ENCODE results near the gene CHST15.
"Not testable (repeated sequence)": the region's sequence is repeated elsewhere in the genome, so short reads cannot be mapped to it uniquely, and the experiment has no call there.

CHST15 gene

DNA sequence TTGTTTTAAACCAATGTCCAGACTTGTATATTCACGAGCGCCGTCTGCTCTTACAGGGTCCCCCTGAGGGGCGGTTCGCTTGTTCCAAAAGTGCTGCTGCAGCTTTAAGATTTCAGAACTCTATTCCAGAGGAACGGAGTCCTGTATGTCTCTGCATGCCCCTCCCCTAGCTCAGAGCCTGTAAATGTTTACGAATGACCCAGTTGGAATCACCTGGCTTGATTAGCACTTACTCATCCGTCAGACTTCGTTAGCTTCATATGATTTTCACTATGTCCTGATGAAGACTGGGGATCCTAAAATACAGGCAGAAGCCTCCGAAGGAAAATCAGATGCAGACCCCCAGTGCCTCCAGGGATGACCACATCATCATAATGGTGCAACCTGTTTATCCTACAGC is 4.5 kb upstream of the CHST15 start:
- H3K9me3 Mint-ChIP-seq: peaks cover 4% of the 10 kb centered on the region
- H3K4me3 Mint-ChIP-seq: no peak overlapping the region
- H3K36me3 Mint-ChIP-seq (ENCODE audit: low read depth): peaks cover 6% of the 10 kb centered on the region
- peaks cover 7% of the 10 kb centered on the region for H3K4me1 Mint-ChIP-seq (ENCODE audit: low read depth)
- H3K27me3 Mint-ChIP-seq: peaks cover 22% of the 10 kb centered on the region
- H3K27ac Mint-ChIP-seq: no peak overlapping the region

- H3K27ac Mint-ChIP-seq: no peak overlapping the region
- H3K4me3 Mint-ChIP-seq: no peak overlapping the region
- H3K4me1 Mint-ChIP-seq (ENCODE audit: low read depth): peaks cover 7% of the 10 kb centered on the region
- peaks cover 4% of the 10 kb centered on the region for H3K9me3 Mint-ChIP-seq
- peaks cover 25% of the 10 kb centered on the region for H3K27me3 Mint-ChIP-seq
- peaks cover 6% of the 10 kb centered on the region for H3K36me3 Mint-ChIP-seq (ENCODE audit: low read depth)
These were observed 3.1 kb upstream of the CHST15 start for GRCh38 chr10:124096494-124096893.

DNA sequence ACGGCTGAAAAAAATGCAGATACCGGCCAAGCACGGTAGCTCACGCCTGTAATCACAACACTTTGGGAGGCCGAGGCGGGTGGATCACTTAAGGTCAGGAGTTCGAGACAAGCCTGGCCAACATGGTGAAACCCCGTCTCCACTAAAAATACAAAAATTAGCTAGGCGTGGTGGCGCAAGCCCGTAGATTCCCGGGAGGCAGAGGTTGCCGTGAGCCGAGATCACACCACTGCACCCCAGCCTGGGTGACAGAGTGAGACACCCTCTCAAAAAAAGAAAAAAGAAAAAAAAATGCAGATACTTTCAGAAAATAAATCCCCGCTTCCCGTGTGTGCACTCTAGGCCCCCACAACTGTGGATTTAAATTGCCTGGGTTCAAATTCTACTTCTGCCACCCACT is 2.4 kb upstream of the CHST15 start:
- H3K27ac Mint-ChIP-seq; H3K36me3 Mint-ChIP-seq (ENCODE audit: low read depth); H3K9me3 Mint-ChIP-seq; H3K4me1 Mint-ChIP-seq (ENCODE audit: low read depth); H3K4me3 Mint-ChIP-seq: not testable (repeated sequence)
- peaks cover 30% of the 10 kb centered on the region for H3K27me3 Mint-ChIP-seq

DNA sequence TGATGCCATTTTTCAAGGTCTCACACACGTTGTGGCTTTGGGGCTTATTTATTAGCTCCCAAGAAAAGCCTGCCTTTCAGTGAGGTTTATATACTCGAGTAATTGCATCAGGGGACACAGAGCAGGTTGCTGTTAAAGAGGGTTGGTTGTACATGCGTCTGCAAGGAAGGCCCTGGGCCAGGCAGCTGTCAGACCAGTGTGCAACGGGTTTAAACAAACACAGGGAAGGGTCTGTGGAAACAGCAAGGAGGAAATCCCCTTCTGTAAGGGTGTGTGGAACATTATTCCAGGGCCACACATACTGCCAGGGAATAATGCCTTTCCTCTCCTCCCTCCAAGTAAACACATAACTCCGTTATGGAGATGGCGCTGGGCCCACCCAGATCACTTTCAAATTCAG is 1.7 kb upstream of the CHST15 start:
- no peaks in the 10 kb centered on the region for H3K9me3 Mint-ChIP-seq
- no peak overlapping the region for H3K4me3 Mint-ChIP-seq
- no peak overlapping the region for H3K27ac Mint-ChIP-seq
- H3K36me3 Mint-ChIP-seq (ENCODE audit: low read depth): no peaks in the 10 kb centered on the region
- peaks cover 4% of the 10 kb centered on the region for H3K4me1 Mint-ChIP-seq (ENCODE audit: low read depth)
- peaks cover 37% of the 10 kb centered on the region for H3K27me3 Mint-ChIP-seq

DNA sequence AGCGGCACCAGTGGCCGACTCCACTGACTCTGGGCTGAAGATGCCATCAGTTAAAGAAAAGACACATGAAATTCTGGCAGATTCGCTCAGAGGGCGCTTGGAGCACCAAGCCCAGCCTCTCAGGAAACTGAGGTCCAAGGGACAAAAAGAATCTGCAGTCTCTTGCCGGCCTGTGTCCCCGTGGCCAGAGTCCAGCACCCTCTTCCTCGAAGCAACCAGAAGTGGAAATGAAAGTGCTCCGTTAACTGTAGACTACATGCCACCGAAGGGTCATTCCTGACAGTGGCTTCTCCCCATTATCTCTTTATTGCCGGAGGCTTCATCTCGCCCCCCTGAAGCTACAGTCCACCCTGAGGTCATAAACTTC is 1.0 kb upstream of the CHST15 start:
- H3K4me1 Mint-ChIP-seq (ENCODE audit: low read depth): peaks cover 4% of the 10 kb centered on the region
- H3K9me3 Mint-ChIP-seq: no peaks in the 10 kb centered on the region
- peaks cover 43% of the 10 kb centered on the region for H3K27me3 Mint-ChIP-seq
- H3K4me3 Mint-ChIP-seq: peak overlapping the region; percentile 41
- H3K36me3 Mint-ChIP-seq (ENCODE audit: low read depth): no peaks in the 10 kb centered on the region
- no peak overlapping the region for H3K27ac Mint-ChIP-seq

GRCh38 chr10:124093774-124094418 is 498 bp upstream of the CHST15 start:
- H3K4me1 Mint-ChIP-seq (ENCODE audit: low read depth); H3K9me3 Mint-ChIP-seq; H3K27ac Mint-ChIP-seq; H3K36me3 Mint-ChIP-seq (ENCODE audit: low read depth): not testable (repeated sequence)
- peak overlapping the region; percentile 35 for H3K4me3 Mint-ChIP-seq
- H3K27me3 Mint-ChIP-seq: peaks cover 44% of the 10 kb centered on the region

GRCh38 chr10:124092250-124092859 is 1.0 kb downstream of the CHST15 start:
- H3K36me3 Mint-ChIP-seq (ENCODE audit: low read depth): no peaks in the 10 kb centered on the region
- H3K4me1 Mint-ChIP-seq (ENCODE audit: low read depth): peaks cover 4% of the 10 kb centered on the region
- H3K9me3 Mint-ChIP-seq: no peaks in the 10 kb centered on the region

DNA sequence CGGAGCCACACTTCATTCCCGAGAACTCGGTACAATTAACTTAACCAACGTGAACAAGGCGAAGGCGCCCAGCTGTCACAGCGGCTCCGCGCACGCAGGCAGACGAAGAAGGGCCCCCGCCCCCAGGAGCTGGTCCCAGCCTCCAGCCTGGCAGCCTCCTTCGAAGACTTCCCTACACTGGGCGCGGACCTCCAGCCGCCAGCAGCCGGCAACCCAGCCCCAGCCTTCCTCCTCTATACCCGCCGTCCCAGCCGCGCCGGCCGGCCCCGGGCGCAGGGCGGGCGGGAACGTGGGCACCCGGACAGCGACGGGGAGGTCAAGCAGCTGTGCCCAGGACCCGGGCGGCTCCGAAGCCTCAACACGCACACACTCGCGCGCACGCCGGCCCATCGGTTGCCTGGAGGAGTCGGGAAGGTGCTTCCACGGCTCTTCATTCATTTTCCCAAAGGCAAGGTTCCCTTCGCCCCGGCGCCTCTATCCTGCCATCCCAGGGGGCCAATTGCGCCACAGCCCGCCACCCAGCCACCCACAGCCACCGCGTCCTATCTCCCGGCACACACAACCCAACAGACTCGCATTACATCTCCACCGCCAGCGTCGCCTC is 1.6 kb downstream of the CHST15 start:
- Mint-ChIP-seq H3K9me3 (no peaks in the 10 kb centered on the region), H3K4me1 (ENCODE audit: low read depth) (peaks cover 4% of the 10 kb centered on the region), H3K36me3 (ENCODE audit: low read depth) (no peaks in the 10 kb centered on the region), H3K4me3 (peak overlapping the region; percentile 70), H3K27me3 (peaks cover 51% of the 10 kb centered on the region), H3K27ac (no peak overlapping the region)

More at GRCh38 chr10:124092250-124092859, 1.0 kb downstream of the CHST15 start:
- peak overlapping the region; percentile 70 for H3K4me3 Mint-ChIP-seq
- H3K27me3 Mint-ChIP-seq: peaks cover 51% of the 10 kb centered on the region
- no peak overlapping the region for H3K27ac Mint-ChIP-seq

GRCh38 chr10:124090601-124091209 is 2.7 kb downstream of the CHST15 start:
- peaks cover 4% of the 10 kb centered on the region for H3K4me1 Mint-ChIP-seq (ENCODE audit: low read depth)
- no peaks in the 10 kb centered on the region for H3K9me3 Mint-ChIP-seq
- no peaks in the 10 kb centered on the region for H3K36me3 Mint-ChIP-seq (ENCODE audit: low read depth)
- peak overlapping the region; percentile 51 for H3K4me3 Mint-ChIP-seq
- H3K27me3 Mint-ChIP-seq: peaks cover 42% of the 10 kb centered on the region
- H3K27ac Mint-ChIP-seq: no peak overlapping the region

DNA sequence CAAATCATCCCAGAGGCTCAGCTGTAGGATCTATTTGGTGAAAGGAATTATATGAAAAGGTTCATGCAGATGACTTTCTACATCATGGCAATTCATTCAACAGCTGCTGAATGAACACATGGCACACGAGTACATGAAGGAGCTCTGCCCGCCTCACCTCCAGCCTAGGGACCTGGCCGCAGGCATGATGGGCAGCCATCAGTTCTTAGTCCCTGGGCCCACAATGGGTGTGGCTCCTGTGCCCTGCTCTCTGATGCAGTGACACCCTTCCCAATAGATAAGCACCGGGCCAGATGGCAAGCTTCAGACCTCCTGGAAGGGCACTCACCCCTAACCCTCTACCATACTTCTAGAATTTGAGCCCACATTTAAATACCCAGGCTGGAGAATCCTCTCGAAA is 3.5 kb downstream of the CHST15 start:
- Mint-ChIP-seq H3K4me1 (ENCODE audit: low read depth) (peaks cover 9% of the 10 kb centered on the region), H3K27ac (no peak overlapping the region), H3K4me3 (no peak overlapping the region), H3K9me3 (no peaks in the 10 kb centered on the region), H3K36me3 (ENCODE audit: low read depth) (no peaks in the 10 kb centered on the region), H3K27me3 (peaks cover 35% of the 10 kb centered on the region)

DNA sequence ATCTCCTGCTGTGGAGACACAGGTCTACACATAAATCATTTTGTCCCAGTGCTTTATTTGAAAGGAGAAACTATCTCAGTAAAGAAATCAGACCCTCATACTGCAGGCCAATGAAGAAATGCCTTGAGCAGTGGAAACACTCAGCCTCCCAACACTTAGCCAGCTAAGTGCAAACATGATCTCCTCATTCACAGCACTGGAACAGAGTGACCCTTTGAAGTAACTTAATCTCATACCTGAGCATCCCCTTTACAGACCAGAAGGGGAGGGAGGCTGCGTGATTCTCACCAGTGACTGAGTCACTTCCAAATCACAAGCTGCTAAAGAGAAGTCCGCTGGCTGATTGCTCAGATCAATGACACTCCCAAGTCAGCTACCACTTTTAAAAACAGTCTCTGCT is 4.5 kb downstream of the CHST15 start:
- peaks cover 9% of the 10 kb centered on the region for H3K4me1 Mint-ChIP-seq (ENCODE audit: low read depth)
- H3K9me3 Mint-ChIP-seq: no peaks in the 10 kb centered on the region
- H3K27ac Mint-ChIP-seq: no peak overlapping the region
- no peak overlapping the region for H3K4me3 Mint-ChIP-seq
- no peaks in the 10 kb centered on the region for H3K36me3 Mint-ChIP-seq (ENCODE audit: low read depth)
- peaks cover 29% of the 10 kb centered on the region for H3K27me3 Mint-ChIP-seq

- no peaks in the 10 kb centered on the region for H3K9me3 Mint-ChIP-seq
- no peaks in the 10 kb centered on the region for H3K36me3 Mint-ChIP-seq (ENCODE audit: low read depth)
- H3K27me3 Mint-ChIP-seq: peaks cover 29% of the 10 kb centered on the region
- peaks cover 9% of the 10 kb centered on the region for H3K4me1 Mint-ChIP-seq (ENCODE audit: low read depth)
- H3K27ac Mint-ChIP-seq: no peak overlapping the region
- H3K4me3 Mint-ChIP-seq: no peak overlapping the region
These were observed 5.4 kb downstream of the CHST15 start for GRCh38 chr10:124087672-124088634.

DNA sequence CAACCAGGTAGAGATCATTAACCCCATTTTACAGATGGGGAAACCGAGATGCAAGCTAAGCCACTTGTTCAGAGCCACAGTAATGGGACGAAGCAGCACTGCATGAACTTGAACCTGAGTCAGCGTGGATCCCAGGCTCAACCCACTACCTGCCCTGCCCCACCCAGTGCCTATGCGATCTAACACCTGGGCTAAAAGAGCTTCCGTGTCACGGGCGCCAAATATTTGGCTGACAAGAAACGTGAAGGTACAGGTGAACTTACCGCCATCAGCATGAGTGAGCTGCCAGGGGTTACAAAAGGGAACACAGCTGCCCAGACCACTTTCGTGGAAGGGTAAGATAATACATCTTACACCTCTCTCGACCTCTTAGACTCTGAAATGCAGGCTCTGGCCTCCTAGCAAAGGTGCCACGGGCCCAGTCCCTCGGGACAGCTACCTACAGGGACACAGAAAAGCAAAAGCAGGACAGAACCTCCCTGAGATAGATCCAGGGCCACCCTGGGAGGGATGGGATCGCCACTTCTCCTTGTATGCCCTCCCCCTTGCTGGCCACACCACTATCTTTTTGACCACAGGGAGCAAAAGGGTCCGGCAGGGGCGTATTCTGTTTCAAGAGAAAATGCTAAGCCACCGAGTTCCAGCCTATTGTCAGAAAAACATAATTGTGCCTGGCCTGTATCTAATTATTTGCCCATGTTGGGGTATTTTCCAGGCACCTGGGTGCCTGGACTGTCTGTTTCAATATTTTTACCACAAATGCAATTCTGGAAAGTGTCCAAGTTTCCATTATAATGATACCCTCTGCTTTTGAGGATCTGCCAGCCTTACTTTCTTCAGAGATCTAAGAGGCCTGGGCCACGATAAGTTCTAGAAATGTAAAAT is 6.4 kb downstream of the CHST15 start:
- no peak overlapping the region for H3K27ac Mint-ChIP-seq
- H3K4me3 Mint-ChIP-seq: no peak overlapping the region
- no peaks in the 10 kb centered on the region for H3K9me3 Mint-ChIP-seq
- peaks cover 28% of the 10 kb centered on the region for H3K27me3 Mint-ChIP-seq
- H3K4me1 Mint-ChIP-seq (ENCODE audit: low read depth): peaks cover 9% of the 10 kb centered on the region
- no peaks in the 10 kb centered on the region for H3K36me3 Mint-ChIP-seq (ENCODE audit: low read depth)
